ENCODE results near the gene NUP214.

Gene NUP214

GRCh38 chr9:131279863-131280570 is 154.6 kb downstream of the NUP214 start:
- H3K4me3 ChIP-seq (ENCODE audit: low read length) = no peak overlapping the region
- DNase-seq (ENCODE audit: low read depth) = peak; percentile 22
- TF ChIP-seq CTCF (conservative IDR thresholded peaks at IDR 0.05; ENCODE audit: low read length) = no peak

DNA sequence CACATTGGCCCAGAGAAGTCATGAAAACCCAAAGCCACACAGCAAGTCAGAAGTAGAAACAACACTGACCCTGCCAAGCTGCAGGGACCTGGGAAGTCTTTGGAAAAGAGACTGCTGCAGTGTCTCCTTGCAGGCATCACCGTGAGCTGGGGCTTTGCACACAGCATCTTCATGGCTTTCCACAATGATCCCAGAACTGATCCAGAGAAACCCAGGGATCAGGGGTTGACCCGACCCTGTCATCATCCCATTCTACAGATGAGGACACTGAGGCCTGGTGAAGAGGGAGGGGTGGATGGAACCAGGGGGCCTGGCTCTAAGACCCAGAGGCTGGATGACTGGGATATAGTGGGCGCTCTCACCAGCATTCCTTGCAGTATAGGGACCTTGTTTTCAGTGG is 155.3 kb downstream of the NUP214 start:
- no peak for DNase-seq (ENCODE audit: low read depth)
- H3K4me3 ChIP-seq (ENCODE audit: low read length) = no peak overlapping the region
- TF ChIP-seq CTCF (conservative IDR thresholded peaks at IDR 0.05; ENCODE audit: low read length) = no peak

DNA sequence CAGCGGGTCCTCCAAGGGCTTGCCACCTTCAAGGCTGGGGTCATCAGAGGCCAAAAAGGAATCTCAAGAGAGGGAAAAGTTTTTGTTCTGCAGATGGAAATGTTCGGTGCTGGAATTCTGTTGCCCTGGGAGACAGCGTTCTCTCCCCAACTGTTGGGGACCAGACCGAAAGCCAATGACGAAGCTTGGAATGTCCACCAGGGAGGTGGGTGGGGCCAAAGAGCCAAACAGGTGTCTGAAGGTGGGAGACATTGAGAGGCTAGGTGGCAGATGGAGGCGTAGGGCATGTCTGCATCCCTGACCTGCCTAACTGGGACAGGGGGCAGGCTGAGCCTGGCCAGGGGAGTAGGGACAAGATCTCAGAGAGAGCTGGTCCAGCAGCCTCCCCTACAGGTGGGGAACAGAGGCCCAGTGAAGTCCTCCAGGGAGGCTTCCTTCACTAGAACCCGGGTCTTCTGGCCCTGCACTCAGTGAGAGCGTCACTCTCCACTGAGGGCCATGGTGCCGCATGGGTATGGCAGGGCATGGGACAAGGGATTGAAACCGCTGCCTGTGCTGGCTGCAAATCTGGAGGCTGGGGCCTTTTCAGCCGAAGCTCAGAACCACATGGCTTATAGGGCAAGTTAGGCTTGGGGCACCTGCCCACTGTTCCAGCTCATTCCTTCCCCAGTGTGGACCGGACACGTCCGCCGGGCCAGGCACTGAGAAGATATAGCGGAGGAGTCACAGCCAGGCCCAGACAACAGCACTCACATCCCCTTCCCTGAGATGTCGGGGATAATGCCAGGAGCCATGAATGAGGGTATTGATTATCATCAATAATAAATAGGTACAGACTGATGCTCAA is 156.0 kb downstream of the NUP214 start:
- H3K4me3 ChIP-seq (ENCODE audit: low read length) = no peak overlapping the region
- no peak for TF ChIP-seq CTCF (conservative IDR thresholded peaks at IDR 0.05; ENCODE audit: low read length)
- no peak for DNase-seq (ENCODE audit: low read depth)

- H3K4me3 ChIP-seq (ENCODE audit: low read length) = no peak overlapping the region
- TF ChIP-seq CTCF (conservative IDR thresholded peaks at IDR 0.05; ENCODE audit: low read length) = no peak
- no peak for DNase-seq (ENCODE audit: low read depth)
These were observed 156.8 kb downstream of the NUP214 start for GRCh38 chr9:131282175-131282574.

DNA sequence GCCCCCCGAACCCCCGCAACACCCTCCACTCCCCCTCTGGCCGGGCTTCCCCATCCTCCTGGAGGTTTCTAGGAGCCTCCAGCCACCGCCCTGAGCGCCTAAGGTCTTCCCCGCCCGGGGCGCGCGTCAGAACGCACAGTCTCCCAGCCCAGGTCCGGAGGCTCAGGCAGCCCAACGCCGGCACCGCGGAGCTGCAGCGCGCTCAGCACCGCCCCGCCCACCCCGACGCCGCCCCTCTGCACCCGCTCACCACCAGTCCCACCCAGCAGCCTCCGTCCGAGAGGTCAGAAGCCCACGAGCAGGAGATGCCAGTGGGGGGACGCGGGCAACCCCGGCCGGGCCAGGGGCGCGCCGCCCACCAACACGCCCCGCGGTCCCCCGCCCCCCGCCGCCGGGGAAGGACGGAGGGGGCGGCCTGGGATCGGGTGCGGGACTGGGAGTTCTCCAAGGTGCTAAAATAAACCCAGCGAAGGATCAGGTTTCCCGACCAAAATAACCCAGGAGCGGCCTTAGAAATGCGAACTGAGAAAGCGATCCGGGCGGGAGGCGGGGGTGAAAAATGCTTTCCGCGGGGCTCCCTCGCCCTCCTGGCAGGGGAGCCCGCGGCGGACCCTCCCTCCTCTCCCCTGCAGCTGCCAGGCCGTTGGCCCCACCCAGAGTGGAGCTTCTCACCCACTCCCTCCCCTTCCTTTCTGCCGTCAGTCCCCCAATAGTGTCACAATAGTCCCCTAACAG is 157.5 kb downstream of the NUP214 start:
- no peak for DNase-seq (ENCODE audit: low read depth)
- TF ChIP-seq CTCF (conservative IDR thresholded peaks at IDR 0.05; ENCODE audit: low read length) = no peak
- no peak overlapping the region for H3K4me3 ChIP-seq (ENCODE audit: low read length)

Data from AG10803 (cell line).